ENCODE measurements around the gene PI16.

PI16 gene

GRCh38 chr6:36917541-36918193 is 36.9 kb upstream of the PI16 start:
- Histone ChIP-seq H3K4me3 (ENCODE audit: low read depth, low read length) (no peak overlapping the region), H3K9ac (ENCODE audit: low read depth, low read length) (no peak overlapping the region), H3K4me1 (ENCODE audit: control insufficient read depth, insufficient read depth, low read length) (no peaks in the 10 kb centered on the region), H3K9me3 (ENCODE audit: control insufficient read depth, insufficient read depth, low read length) (no peaks in the 10 kb centered on the region), H3K27me3 (ENCODE audit: control insufficient read depth, insufficient read depth, low read length) (no peaks in the 10 kb centered on the region), H3K36me3 (ENCODE audit: control insufficient read depth, insufficient read depth, low read length) (no peaks in the 10 kb centered on the region), H3K27ac (ENCODE audit: low read depth, low read length) (no peak overlapping the region)

GRCh38 chr6:36920049-36920448 is 34.5 kb upstream of the PI16 start:
- Histone ChIP-seq H3K27me3 (ENCODE audit: control insufficient read depth, insufficient read depth, low read length) (no peaks in the 10 kb centered on the region), H3K36me3 (ENCODE audit: control insufficient read depth, insufficient read depth, low read length) (no peaks in the 10 kb centered on the region), H3K9ac (ENCODE audit: low read depth, low read length) (no peak overlapping the region), H3K4me3 (ENCODE audit: low read depth, low read length) (no peak overlapping the region), H3K4me1 (ENCODE audit: control insufficient read depth, insufficient read depth, low read length) (no peaks in the 10 kb centered on the region), H3K9me3 (ENCODE audit: control insufficient read depth, insufficient read depth, low read length) (no peaks in the 10 kb centered on the region), H3K27ac (ENCODE audit: low read depth, low read length) (no peak overlapping the region)

- H3K9me3 ChIP-seq (ENCODE audit: control insufficient read depth, insufficient read depth, low read length), result no peaks in the 10 kb centered on the region
- no peak overlapping the region for H3K4me3 ChIP-seq (ENCODE audit: low read depth, low read length)
- no peaks in the 10 kb centered on the region for H3K27me3 ChIP-seq (ENCODE audit: control insufficient read depth, insufficient read depth, low read length)
- no peaks in the 10 kb centered on the region for H3K4me1 ChIP-seq (ENCODE audit: control insufficient read depth, insufficient read depth, low read length)
- no peak overlapping the region for H3K9ac ChIP-seq (ENCODE audit: low read depth, low read length)
- H3K36me3 ChIP-seq (ENCODE audit: control insufficient read depth, insufficient read depth, low read length), result no peaks in the 10 kb centered on the region
- no peak overlapping the region for H3K27ac ChIP-seq (ENCODE audit: low read depth, low read length)
These were observed 34.0 kb upstream of the PI16 start for GRCh38 chr6:36920546-36920945.

GRCh38 chr6:36924131-36924530 is 30.4 kb upstream of the PI16 start:
- Histone ChIP-seq H3K4me1 (ENCODE audit: control insufficient read depth, insufficient read depth, low read length) (no peaks in the 10 kb centered on the region), H3K27me3 (ENCODE audit: control insufficient read depth, insufficient read depth, low read length) (no peaks in the 10 kb centered on the region), H3K9ac (ENCODE audit: low read depth, low read length) (no peak overlapping the region), H3K4me3 (ENCODE audit: low read depth, low read length) (no peak overlapping the region), H3K36me3 (ENCODE audit: control insufficient read depth, insufficient read depth, low read length) (no peaks in the 10 kb centered on the region), H3K27ac (ENCODE audit: low read depth, low read length) (no peak overlapping the region), H3K9me3 (ENCODE audit: control insufficient read depth, insufficient read depth, low read length) (no peaks in the 10 kb centered on the region)

- H3K4me3 ChIP-seq (ENCODE audit: low read depth, low read length), result no peak overlapping the region
- no peaks in the 10 kb centered on the region for H3K27me3 ChIP-seq (ENCODE audit: control insufficient read depth, insufficient read depth, low read length)
- H3K9ac ChIP-seq (ENCODE audit: low read depth, low read length), result no peak overlapping the region
- no peaks in the 10 kb centered on the region for H3K36me3 ChIP-seq (ENCODE audit: control insufficient read depth, insufficient read depth, low read length)
- H3K27ac ChIP-seq (ENCODE audit: low read depth, low read length), result no peak overlapping the region
- H3K4me1 ChIP-seq (ENCODE audit: control insufficient read depth, insufficient read depth, low read length), result no peaks in the 10 kb centered on the region
- no peaks in the 10 kb centered on the region for H3K9me3 ChIP-seq (ENCODE audit: control insufficient read depth, insufficient read depth, low read length)
These were observed 29.7 kb upstream of the PI16 start for GRCh38 chr6:36924778-36925374.

GRCh38 chr6:36925809-36926208 is 28.7 kb upstream of the PI16 start:
- H3K9ac ChIP-seq (ENCODE audit: low read depth, low read length), result no peak overlapping the region
- H3K27me3 ChIP-seq (ENCODE audit: control insufficient read depth, insufficient read depth, low read length), result no peaks in the 10 kb centered on the region
- H3K27ac ChIP-seq (ENCODE audit: low read depth, low read length), result no peak overlapping the region
- no peaks in the 10 kb centered on the region for H3K9me3 ChIP-seq (ENCODE audit: control insufficient read depth, insufficient read depth, low read length)
- H3K36me3 ChIP-seq (ENCODE audit: control insufficient read depth, insufficient read depth, low read length), result no peaks in the 10 kb centered on the region
- H3K4me3 ChIP-seq (ENCODE audit: low read depth, low read length), result no peak overlapping the region
- no peaks in the 10 kb centered on the region for H3K4me1 ChIP-seq (ENCODE audit: control insufficient read depth, insufficient read depth, low read length)

GRCh38 chr6:36926708-36927513 is 27.6 kb upstream of the PI16 start:
- no peaks in the 10 kb centered on the region for H3K4me1 ChIP-seq (ENCODE audit: control insufficient read depth, insufficient read depth, low read length)
- H3K9ac ChIP-seq (ENCODE audit: low read depth, low read length), result no peak overlapping the region
- H3K9me3 ChIP-seq (ENCODE audit: control insufficient read depth, insufficient read depth, low read length), result no peaks in the 10 kb centered on the region
- H3K27ac ChIP-seq (ENCODE audit: low read depth, low read length), result no peak overlapping the region
- no peaks in the 10 kb centered on the region for H3K36me3 ChIP-seq (ENCODE audit: control insufficient read depth, insufficient read depth, low read length)
- no peaks in the 10 kb centered on the region for H3K27me3 ChIP-seq (ENCODE audit: control insufficient read depth, insufficient read depth, low read length)
- H3K4me3 ChIP-seq (ENCODE audit: low read depth, low read length), result no peak overlapping the region

GRCh38 chr6:36927691-36928546 is 26.6 kb upstream of the PI16 start:
- Histone ChIP-seq H3K9me3 (ENCODE audit: control insufficient read depth, insufficient read depth, low read length) (no peaks in the 10 kb centered on the region), H3K27ac (ENCODE audit: low read depth, low read length) (no peak overlapping the region), H3K36me3 (ENCODE audit: control insufficient read depth, insufficient read depth, low read length) (no peaks in the 10 kb centered on the region), H3K27me3 (ENCODE audit: control insufficient read depth, insufficient read depth, low read length) (no peaks in the 10 kb centered on the region), H3K4me1 (ENCODE audit: control insufficient read depth, insufficient read depth, low read length) (no peaks in the 10 kb centered on the region), H3K4me3 (ENCODE audit: low read depth, low read length) (no peak overlapping the region), H3K9ac (ENCODE audit: low read depth, low read length) (no peak overlapping the region)

GRCh38 chr6:36928547-36928918 is 26.0 kb upstream of the PI16 start:
- Histone ChIP-seq H3K9me3 (ENCODE audit: control insufficient read depth, insufficient read depth, low read length) (no peaks in the 10 kb centered on the region), H3K4me1 (ENCODE audit: control insufficient read depth, insufficient read depth, low read length) (no peaks in the 10 kb centered on the region), H3K36me3 (ENCODE audit: control insufficient read depth, insufficient read depth, low read length) (no peaks in the 10 kb centered on the region), H3K4me3 (ENCODE audit: low read depth, low read length) (no peak overlapping the region), H3K27me3 (ENCODE audit: control insufficient read depth, insufficient read depth, low read length) (no peaks in the 10 kb centered on the region), H3K9ac (ENCODE audit: low read depth, low read length) (no peak overlapping the region), H3K27ac (ENCODE audit: low read depth, low read length) (no peak overlapping the region)

GRCh38 chr6:36929152-36929551 is 25.4 kb upstream of the PI16 start:
- Histone ChIP-seq H3K4me3 (ENCODE audit: low read depth, low read length) (no peak overlapping the region), H3K27me3 (ENCODE audit: control insufficient read depth, insufficient read depth, low read length) (no peaks in the 10 kb centered on the region), H3K4me1 (ENCODE audit: control insufficient read depth, insufficient read depth, low read length) (no peaks in the 10 kb centered on the region), H3K27ac (ENCODE audit: low read depth, low read length) (no peak overlapping the region), H3K9ac (ENCODE audit: low read depth, low read length) (no peak overlapping the region), H3K9me3 (ENCODE audit: control insufficient read depth, insufficient read depth, low read length) (no peaks in the 10 kb centered on the region), H3K36me3 (ENCODE audit: control insufficient read depth, insufficient read depth, low read length) (no peaks in the 10 kb centered on the region)
